Endothelial cell (in vitro differentiated cells): ENCODE results near the gene KIFAP3. TPM values are rescaled to one million over a fixed set of nuclear protein-coding genes. Genes with fewer than 3 reads are reported as not detected.
A peak's percentile ranks its signal among the peaks of the same experiment; 100 is the strongest.
"Not testable (repeated sequence)": the region's sequence is repeated elsewhere in the genome, so short reads cannot be mapped to it uniquely, and the experiment has no call there.

Source experiments
- DNase-seq: peaks from one replicate; pipeline ENCODE4 v3.0.0; 2021; ENCODE audit warnings: low spot score
- H3K27ac Mint-ChIP-seq: one replicate; pipeline ENCODE4 v1.8.0; 2021; ENCODE audit warnings: mixed read lengths, inconsistent platforms; ENCODE audit not compliant: unreplicated experiment
- H3K27me3 Mint-ChIP-seq: one replicate; pipeline ENCODE4 v1.8.0; 2021; ENCODE audit warnings: mild to moderate bottlenecking, moderate library complexity, mixed read lengths, inconsistent platforms; ENCODE audit not compliant: unreplicated experiment
- H3K36me3 Mint-ChIP-seq: one replicate; pipeline ENCODE4 v1.8.0; 2021; ENCODE audit warnings: mild to moderate bottlenecking, low read depth, mixed read lengths, inconsistent platforms; ENCODE audit not compliant: unreplicated experiment
- H3K4me1 Mint-ChIP-seq: one replicate; pipeline ENCODE4 v1.8.0; 2021; ENCODE audit warnings: mild to moderate bottlenecking, mixed read lengths, inconsistent platforms; ENCODE audit not compliant: unreplicated experiment
- H3K4me3 Mint-ChIP-seq: one replicate; pipeline ENCODE4 v1.8.0; 2021; ENCODE audit warnings: mild to moderate bottlenecking, mixed read lengths, inconsistent platforms; ENCODE audit not compliant: unreplicated experiment
- H3K9me3 Mint-ChIP-seq: one replicate; pipeline ENCODE4 v1.8.0; 2021; ENCODE audit warnings: mixed read lengths, inconsistent platforms; ENCODE audit not compliant: unreplicated experiment
- total RNA-seq: library from RNA; stranded (reverse); fragmentation: NEBNext Ultra II Directional; extraction: Animal tissue kit (Norgen Biotek cat#: 25700); gene quantifications from one replicate; pipeline ENCODE4 v1.2.1, GENCODE V29; 2021; ENCODE audit not compliant: unreplicated experiment
- TF ChIP-seq, protein P1 (sequence below): fragments of 200-600 bp; sonication (generic); IDR thresholded peaks from one replicate; pipeline ENCODE4 v1.5.0; 2021; ENCODE audit warnings: antibody characterized with exemption; ENCODE audit not compliant: unreplicated experiment

KIFAP3 gene
- total RNA-seq, 1 donor from 2014 or later: 49.7 TPM

DNA sequence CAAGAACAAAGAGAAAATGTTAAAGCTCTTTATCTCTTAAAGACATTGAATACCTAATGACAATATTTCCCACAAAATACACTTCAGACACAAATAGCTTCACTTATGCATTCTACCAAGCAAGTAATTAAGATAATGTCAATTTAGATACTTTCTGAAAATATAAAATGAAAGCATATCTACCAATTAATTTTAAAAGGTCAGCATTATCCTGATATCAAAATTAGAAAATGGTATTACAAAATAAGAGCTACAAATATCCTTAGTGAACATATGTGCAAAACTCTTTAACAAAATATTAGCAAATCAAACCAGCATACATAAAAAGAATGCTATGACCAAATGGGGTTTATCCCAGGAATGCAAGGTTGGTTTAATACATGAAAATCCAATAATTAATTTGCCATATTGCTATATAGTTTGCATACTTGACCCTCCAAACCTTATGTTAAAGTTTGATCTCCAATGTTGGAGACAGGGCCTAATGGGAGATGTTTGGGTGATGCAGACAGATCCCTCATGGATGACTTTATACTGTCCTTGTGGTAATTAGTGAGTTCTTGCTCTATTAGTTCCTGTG, 4.2 kb upstream of the KIFAP3 start:
- TF ChIP-seq, protein P1, sequence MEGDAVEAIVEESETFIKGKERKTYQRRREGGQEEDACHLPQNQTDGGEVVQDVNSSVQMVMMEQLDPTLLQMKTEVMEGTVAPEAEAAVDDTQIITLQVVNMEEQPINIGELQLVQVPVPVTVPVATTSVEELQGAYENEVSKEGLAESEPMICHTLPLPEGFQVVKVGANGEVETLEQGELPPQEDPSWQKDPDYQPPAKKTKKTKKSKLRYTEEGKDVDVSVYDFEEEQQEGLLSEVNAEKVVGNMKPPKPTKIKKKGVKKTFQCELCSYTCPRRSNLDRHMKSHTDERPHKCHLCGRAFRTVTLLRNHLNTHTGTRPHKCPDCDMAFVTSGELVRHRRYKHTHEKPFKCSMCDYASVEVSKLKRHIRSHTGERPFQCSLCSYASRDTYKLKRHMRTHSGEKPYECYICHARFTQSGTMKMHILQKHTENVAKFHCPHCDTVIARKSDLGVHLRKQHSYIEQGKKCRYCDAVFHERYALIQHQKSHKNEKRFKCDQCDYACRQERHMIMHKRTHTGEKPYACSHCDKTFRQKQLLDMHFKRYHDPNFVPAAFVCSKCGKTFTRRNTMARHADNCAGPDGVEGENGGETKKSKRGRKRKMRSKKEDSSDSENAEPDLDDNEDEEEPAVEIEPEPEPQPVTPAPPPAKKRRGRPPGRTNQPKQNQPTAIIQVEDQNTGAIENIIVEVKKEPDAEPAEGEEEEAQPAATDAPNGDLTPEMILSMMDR: no peak
- no peaks in the 10 kb centered on the region for H3K9me3 Mint-ChIP-seq
- H3K27me3 Mint-ChIP-seq: no peaks in the 10 kb centered on the region
- H3K4me1 Mint-ChIP-seq: peaks cover 9% of the 10 kb centered on the region
- no peak overlapping the region for H3K4me3 Mint-ChIP-seq
- peaks cover 4% of the 10 kb centered on the region for H3K36me3 Mint-ChIP-seq
- DNase-seq: no peak
- H3K27ac Mint-ChIP-seq: no peak overlapping the region

DNA sequence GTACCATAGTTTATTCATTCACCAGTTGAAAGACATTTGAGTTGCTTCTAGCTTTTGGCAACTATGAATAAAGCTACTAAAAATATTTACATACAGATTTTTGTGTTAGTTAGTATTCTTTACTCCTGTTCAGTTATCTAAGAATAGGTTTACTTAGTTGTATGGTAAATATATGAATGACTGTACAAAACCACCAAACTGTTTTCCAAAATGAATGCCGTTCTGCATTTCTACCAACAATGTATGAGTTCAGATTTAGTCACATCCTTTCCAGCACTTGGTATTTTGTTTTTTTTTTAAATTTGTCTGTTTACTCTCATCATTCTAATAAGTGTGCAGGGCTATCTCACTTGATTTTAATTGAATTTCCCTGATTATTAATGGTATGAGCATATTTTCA, 3.4 kb upstream of the KIFAP3 start:
- Mint-ChIP-seq H3K4me3 (no peak overlapping the region), H3K36me3 (peaks cover 4% of the 10 kb centered on the region), H3K27ac (no peak overlapping the region), H3K9me3 (no peaks in the 10 kb centered on the region), H3K4me1 (peaks cover 13% of the 10 kb centered on the region), H3K27me3 (no peaks in the 10 kb centered on the region)
- TF ChIP-seq, protein P1: no peak
- DNase-seq: no peak

GRCh38 chr1:170076952-170077351, 2.5 kb upstream of the KIFAP3 start:
- DNase-seq, H3K36me3 Mint-ChIP-seq, H3K27ac Mint-ChIP-seq, H3K4me3 Mint-ChIP-seq, H3K9me3 Mint-ChIP-seq, H3K27me3 Mint-ChIP-seq: not testable (repeated sequence)
- peaks cover 16% of the 10 kb centered on the region for H3K4me1 Mint-ChIP-seq

- peaks cover 16% of the 10 kb centered on the region for H3K4me1 Mint-ChIP-seq
- no peak for DNase-seq
- H3K9me3 Mint-ChIP-seq: no peaks in the 10 kb centered on the region
- no peak overlapping the region for H3K27ac Mint-ChIP-seq
- no peaks in the 10 kb centered on the region for H3K27me3 Mint-ChIP-seq
- no peak overlapping the region for H3K4me3 Mint-ChIP-seq
- TF ChIP-seq, protein P1: no peak
- peaks cover 7% of the 10 kb centered on the region for H3K36me3 Mint-ChIP-seq
Measured at GRCh38 chr1:170076199-170076598, 1.7 kb upstream of the KIFAP3 start.

GRCh38 chr1:170075186-170075585, 691 bp upstream of the KIFAP3 start:
- DNase-seq: no peak
- peaks cover 13% of the 10 kb centered on the region for H3K36me3 Mint-ChIP-seq
- H3K4me1 Mint-ChIP-seq: peaks cover 16% of the 10 kb centered on the region
- H3K27ac Mint-ChIP-seq: peak overlapping the region; percentile 46
- TF ChIP-seq, protein P1: no peak
- H3K27me3 Mint-ChIP-seq: no peaks in the 10 kb centered on the region
- H3K4me3 Mint-ChIP-seq: peak overlapping the region; percentile 98
- no peaks in the 10 kb centered on the region for H3K9me3 Mint-ChIP-seq
